Ureter (tissue), 1 donor: Measurements from ENCODE around the gene GPR78. TPM values are rescaled to one million over a fixed set of nuclear protein-coding genes. Genes with fewer than 3 reads are reported as not detected.

ENCODE experiments used
- DNase-seq: peaks from one replicate; pipeline ENCODE4 v3.0.0-alpha.2; 2020; ENCODE audit warnings: low spot score
- total RNA-seq: library from RNA; stranded (reverse); gene quantifications from one replicate; pipeline ENCODE4 v1.2.4, GENCODE V29; 2023
- donor health status: DM: yes; HTN: yes; CAD: no.

The GPR78 gene
- total RNA-seq, 1 donor from 2014 or later = 1.4 TPM

DNA sequence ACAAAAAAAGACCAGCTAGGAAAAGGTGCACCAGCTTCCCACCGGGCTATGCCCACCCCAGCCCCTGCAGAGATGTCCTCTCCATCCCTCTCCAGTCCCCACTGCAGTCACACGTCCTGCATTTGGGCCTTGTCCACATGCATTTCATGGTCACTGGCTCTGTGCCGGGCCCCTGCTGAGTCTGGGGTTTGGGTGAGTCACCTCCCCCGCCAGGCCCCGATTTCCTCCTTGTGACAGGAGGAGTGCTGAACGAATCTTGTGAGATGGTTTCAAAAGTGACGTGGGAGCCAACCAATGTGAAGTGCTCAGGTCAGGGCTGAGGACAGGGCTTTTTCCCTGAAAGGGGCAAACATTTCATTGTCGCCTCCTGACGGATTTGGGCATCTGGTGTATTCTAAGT, 19.5 kb downstream of the GPR78 start:
- no peak for DNase-seq

DNA sequence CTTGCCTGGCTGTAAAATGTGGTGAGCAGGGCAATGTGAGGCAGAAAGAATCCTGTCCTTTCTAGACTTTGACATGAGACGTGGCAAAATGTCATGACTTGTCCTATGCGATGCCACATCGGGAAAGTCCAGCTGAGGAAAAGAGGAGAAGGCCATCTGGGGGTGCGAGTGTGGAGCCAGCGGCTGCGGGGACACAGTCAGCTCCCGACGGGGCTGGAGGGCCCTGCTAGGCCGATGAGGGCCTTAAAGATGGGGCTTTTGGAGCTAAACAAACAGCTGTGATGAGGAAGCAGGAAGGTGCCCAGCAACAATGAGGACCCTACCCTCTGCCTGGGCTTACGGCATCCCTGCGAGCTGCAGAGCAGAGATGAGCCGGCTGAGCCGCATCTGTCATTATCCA, 20.1 kb downstream of the GPR78 start:
- DNase-seq = no peak

DNA sequence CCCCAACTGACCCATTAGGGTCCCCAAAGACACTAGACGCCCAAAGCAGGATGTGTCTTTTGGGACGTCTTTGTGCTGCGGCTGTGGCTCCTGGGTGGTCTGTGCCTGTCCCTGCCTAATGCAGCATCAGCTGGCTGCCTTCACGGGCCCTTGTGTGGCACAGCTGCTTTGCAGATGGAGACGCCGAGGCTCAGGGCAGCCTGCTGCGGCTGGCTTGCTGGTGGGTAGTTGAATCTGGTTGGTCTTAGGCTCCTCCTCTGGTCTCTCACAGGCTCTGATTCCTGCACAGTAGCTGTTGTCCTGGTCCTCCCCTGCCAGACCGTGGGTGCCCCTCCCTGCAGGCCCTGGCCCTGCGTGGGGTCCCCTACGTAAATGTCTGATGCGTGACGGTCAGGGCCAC, 20.5 kb downstream of the GPR78 start:
- no peak for DNase-seq

DNA sequence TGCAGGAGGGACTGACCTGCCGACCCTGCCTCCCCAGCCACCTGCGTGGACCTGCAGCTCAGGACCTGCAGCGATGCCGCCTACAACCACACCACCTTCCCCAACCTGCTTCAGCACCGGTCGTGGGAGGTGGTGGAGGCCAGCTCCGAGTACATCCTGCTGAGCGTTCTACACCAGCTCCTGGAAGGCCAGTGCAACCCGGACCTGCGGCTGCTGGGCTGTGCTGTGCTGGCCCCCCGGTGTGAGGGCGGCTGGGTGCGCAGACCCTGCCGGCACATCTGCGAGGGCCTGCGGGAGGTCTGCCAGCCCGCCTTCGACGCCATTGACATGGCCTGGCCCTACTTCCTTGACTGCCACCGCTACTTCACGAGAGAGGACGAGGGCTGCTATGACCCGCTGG, 20.9 kb downstream of the GPR78 start:
- no peak for DNase-seq

DNA sequence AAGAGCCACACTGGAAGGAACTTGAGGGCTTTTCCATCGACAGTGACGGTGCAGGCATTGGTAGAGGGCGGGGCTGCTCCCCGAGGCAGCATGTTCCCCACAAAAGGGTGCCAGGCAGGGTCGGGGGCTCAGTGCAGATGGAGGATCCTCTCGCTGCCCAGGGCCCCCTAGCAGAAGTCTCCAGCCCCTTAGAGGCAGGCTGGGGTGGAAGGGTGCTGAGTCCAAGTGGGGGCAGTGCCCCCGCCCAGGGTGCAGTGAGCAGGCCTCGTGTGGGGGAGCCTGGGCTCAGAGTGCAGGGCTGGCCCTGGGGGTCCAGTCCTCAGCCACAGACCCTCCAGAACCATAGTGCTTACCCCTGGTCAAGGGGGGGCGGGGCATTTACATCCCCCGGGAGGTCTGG, 21.4 kb downstream of the GPR78 start:
- DNase-seq = no peak

DNA sequence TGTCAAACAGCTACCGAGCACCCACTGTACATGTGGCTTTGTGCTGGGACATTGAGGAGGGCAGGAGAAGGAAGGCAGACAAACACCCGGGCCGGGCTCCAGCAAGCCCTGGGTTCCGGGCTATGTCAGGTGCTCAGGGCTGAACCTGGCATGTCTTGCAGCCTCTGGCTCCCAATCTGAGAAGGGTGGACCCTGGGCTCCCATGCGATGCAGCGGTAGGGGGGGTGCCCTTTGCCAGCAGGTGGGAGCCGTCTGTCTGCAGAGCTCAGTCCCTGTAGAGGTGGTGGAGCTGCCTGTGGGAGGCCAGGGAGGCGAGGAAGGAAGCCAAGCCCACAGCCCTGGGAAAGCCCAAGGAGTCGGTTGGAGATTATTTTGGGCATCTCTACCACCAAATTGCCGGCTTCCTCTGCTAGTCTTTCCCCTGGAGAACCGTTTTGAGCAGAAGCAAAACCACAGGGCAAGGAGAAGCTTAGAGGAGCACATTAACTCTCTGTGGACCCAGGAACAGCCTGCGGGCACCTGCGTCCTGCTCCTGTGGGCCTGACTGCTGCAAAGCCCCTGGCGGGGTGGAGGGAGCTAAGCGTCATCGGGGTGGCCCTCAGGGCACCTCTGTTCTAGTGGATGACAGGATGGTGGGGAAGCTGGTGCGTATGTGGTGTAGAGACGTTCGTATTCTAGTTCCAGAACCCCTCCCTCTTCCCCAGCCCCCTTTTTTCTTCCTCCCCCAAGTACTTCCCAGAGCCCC, 22.7 kb downstream of the GPR78 start:
- DNase-seq = no peak

DNA sequence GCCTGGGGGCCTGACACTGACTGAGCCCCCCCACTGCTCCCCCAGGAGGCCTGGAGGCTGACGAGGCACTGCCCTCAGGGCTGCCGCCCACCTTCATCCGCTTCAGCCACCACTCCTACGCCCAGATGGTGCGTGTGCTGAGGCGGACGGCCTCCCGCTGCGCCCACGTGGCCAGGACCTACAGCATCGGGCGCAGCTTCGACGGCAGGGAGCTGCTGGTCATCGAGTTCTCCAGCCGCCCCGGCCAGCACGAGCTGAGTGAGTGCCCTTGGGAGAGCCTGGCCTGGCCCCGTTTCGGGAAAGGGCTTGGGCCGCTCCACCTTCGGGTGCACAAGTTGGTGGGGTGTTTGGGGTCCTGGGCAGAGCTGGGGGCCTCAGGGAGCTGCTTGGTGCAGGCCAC, 23.7 kb downstream of the GPR78 start:
- no peak for DNase-seq

DNA sequence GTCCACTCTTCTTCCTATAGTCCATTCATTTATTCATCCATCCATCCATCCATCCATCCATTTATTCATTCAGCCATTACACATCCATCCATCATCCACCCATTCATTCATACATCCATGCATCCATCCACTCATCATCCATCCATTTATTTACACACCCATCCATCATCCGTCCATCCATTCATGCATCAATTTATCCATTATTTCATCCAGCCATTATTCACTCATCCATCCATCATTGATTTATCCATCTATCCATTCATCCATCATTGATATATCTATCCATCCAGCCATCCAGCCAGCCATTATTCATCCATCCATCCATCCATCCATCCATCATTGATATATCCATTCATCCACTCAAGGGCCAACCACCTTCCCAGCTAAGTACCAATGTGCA, 25.1 kb downstream of the GPR78 start:
- no peak for DNase-seq

DNA sequence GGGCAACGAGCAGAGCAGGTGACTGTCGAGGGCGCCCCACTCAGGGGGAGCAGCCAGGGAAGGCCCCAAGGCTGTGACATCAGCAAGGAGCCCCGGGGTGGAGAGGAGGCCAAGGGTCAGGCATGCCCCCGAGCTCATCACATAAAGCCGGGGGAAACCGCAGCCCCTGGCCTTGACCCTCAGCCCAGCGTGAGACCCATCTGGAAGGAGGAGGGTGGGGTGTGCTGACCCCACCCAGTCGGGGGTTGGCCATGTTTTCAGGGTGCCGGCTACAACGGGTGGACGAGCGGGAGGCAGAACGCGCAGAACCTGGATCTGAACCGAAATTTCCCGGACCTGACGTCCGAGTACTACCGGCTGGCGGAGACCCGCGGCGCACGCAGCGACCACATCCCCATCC, 26.3 kb downstream of the GPR78 start:
- no peak for DNase-seq

DNA sequence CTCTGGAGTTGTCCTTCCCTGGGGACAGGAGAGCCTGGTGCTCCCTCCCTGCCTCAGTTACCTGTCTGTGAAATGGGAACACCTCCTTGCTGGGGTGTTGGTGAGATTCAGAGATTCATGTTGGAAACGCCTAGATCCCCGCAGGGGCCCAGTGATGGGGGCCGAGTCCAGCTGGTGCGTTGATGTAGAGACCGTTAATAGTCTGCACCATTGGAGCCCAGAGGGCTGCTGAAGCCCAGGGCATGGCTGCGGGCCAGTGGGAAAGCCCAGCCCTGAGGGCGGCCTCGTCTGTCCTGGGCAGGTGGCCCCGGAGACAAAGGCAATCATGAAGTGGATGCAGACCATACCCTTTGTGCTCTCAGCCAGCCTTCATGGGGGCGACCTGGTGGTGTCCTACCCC, 26.8 kb downstream of the GPR78 start:
- no peak for DNase-seq

DNA sequence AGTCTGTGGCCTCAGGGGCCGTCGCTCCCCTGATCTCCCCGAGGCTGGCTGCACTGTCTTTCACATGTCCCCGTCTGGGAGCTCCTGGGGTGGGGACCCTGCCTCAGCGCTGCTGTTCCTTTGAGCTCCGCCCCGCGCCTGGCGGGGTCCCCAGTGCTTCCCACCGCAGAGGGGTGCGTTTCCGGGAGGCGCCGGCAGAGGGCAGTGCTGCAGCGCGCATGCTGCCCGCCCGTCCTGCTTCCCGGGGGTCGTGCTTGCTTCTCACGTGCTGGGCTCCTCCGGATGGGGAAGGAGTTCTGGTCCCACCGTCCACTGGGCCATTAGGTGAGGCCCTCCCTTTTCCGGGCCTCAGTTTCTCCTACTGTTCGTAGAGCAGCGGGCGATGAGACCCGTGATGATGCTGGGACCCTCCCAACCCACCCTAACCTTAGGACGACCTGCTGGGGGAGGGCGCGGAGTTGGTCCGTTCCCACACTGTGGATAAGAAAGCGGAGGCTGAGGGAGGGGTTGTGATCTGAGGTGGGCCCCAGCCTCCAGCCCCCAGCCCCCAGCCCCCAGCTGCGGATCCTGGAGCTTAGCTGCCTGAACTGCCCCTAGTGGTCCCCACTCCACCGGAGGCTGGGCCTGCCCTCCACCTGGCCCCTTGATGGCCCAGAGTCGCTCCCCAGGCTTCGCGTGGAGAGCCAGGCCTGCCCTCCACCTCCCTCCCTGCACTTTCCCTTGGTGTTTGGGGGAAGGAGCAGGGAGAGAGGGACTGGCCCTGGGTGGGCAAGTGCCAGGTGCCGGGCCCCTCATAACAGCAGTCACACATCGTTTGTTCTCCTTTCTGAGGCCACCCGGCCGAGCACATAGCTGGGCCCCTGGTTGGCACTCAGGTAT, 27.6 kb downstream of the GPR78 start:
- DNase-seq = no peak

DNA sequence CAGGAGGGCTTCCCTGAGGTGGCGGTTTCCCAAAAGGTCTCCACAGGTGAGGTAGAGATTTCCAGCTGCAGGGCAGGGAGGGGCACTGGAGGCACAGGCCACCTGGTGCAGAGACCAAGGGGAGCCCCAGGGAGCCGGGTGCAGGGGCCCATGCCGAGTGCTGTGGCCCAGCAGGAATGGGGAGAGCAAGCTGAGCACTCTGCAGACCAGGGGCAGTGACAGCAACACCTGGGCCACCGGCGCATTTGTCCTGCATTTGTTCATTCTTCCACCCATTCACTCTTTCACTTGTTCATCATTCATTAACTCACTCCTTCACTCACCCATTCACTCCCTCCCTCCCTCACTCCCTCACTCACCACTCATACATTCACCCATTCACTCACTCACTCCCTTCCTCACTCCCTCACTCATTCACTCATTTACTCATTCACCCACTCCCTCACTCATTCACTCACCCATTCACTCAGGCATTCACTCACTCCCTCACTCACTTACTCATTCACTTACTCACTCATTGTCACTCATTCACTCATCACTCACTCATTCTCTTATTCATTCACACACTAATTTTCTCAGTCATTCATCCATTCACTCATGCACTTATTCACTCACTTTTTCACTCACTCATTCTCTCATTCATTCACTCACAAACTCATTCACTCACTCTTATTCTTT, 28.7 kb downstream of the GPR78 start:
- no peak for DNase-seq

DNA sequence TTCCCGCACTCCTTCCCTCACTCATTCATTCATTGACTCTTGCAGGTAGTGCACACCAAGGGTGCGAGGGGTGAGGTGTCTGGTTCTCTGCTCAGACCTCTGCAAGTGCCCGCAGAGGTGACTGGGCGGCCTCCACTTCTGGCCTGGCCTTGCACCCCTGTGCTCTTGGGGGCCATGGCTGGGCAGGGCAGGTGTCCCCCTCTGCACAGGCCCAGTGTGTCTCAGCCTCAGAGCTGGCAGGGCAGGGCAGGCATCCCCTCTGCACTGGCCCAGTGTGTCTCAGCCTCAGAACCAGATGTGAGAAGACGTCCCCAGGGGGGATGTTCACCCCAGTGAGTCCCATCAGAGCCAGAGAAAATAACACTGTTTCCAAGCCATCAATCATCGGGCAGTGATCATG, 29.2 kb downstream of the GPR78 start:
- no peak for DNase-seq

DNA sequence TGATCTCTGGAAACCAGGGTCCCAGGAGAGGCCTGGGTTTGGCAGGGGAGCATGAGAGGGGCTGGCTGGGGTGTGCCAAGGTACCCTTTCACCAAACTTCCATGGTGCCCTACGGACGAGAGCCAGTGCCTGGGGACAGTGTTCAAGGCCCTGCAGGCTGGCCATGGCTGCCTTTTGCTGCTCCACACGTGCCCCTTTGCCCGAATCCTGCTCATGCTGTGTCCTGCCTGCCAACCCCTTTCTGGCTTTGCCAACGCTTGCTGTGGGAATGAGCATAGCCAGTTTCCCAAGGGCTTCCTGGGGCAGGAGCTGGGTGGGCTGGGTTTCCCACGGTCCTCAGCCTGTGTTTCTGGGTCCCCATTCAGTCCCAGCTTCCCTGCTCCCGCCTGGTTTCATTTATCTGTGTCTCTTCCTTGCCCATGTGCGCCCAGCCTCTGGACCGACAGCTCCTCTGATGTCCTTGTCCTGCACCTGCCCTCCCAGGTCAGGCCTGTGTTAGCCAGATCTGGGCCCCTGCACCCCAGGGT, 29.7 kb downstream of the GPR78 start:
- DNase-seq = no peak

DNA sequence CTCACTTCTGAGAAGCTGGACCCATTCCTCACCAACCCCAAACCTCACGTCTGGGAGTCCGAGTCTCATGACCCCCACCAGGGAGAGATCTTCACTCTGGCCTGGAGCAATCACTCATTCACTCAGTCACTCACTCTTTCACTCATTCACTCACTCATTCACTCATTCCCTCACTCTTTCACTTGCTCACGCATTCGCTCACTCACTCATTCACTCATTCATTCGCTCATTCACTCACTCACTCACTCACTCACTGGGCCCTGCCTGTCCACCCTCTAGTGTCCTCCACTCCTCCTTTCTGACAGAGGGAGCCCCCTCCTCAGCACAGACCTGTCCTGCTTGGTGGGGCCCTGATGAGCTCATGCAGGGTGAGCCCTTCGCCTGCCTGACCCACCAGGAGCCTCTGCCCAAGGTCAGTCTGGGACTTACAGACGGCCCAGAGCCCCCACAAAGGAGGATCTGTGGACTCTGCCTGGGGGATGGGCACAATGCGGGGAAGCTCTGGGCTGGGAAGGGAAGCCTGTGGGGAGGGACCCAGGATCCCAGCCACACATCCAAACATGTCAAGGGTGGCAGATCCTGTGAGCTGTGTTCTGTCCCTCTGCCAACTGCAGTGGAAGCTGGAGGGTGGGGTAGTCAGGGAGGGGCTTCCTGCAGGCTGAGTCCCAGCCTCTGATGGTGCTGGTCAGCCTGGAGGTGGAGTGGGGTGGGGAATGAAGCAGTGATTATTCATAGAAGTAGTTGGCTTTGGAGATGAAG, 30.8 kb downstream of the GPR78 start:
- no peak for DNase-seq

DNA sequence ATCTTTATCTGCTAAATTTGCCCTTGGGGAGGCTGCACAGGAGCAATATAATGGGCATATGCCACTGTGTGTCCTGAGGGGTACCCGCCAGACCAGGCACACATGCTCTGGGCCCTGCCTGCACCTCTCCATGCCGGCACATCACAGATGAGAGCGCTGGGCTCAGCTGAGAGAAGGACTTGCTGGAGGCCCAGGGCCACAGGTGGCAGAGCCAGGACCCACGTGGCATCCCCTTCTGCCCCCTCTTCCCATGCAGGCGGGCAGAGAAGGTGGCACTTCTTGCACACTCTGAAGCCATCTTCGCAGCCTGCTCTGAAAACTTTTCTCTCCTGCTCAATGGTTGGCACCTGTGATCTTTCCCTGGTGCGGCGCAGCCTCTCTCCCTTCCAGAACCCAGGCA, 32.5 kb downstream of the GPR78 start:
- no peak for DNase-seq

DNA sequence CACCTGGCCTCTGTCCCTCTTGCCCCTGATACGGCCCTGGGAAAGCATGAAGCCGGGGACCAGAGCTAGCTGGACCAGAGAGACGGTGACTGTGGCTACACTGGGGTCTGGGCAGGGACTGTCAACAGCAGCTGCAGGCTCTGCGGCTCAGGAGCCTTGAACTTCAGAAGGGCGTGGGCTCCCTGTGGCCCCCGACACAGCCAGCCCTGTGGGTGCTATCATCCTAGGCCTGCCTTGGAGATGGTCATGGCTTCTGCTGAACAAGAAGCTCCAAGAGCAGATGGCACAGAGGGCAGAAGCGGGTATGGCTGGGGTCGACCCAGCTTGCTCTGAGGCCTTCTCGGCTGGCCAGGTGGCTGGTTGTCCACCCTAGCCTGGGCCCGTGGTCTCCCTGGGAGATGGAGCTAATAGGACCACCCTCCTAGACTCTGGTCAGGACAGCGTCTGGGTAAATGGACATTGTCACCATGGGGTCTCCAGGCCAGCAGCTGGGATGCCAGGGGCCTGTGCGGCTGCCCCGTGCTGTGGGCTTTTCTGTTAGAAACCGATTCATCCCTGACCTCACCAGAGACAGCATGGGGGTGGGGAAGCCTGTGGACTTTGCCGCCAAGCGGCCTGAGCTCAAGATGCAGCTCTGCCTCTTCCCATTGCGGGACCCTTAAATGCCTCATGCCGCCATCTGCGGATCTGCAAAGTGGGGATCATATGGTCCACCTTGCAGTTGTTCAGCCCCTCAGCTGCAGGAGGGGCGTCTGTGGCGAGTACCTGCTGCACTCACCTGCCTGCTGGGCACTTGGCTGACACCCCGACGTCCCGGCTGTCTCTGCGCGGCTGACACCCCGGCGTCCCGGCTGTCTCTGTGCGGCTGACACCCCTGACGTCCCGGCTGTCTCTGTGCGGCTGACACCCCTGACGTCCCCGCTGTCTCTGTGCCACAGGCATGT, 33.5 kb downstream of the GPR78 start:
- DNase-seq = no peak

DNA sequence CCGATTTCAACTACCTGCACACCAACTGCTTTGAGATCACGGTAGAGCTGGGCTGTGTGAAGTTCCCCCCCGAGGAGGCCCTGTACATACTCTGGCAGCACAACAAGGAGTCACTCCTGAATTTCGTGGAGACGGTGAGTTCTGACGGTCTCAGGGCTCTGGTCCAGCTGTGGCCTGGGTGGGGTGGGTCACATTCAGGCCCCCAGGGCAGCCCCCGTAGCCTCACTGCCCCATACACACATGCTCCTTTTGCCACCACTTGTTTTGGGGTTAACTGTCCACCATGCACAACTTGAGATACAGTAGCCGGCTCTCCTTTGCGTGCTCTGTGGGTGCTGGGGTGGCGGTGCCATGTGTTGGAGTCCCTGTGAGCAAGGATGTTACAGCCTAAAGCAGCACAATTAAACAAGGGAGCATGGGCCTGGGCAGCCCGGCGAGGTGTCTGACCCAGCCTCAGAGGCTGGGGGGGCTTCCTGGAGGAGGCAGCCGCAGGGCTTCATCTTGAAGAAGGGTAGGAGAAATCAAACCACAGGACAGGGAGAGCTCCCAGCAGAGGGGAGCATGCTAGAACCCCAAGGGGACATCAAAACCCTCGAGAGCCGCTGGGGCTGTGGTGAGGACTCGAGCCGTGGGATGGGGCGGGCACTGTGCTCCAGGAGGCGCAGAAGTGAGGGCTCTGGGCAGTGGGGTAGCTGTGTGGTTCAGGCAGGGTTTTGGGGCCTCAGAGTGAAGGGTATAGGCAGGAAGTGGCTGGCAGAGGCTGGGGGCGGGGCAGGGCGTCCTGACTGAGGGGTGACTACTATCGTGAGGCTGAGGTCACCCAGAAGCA, 34.4 kb downstream of the GPR78 start:
- no peak for DNase-seq

DNA sequence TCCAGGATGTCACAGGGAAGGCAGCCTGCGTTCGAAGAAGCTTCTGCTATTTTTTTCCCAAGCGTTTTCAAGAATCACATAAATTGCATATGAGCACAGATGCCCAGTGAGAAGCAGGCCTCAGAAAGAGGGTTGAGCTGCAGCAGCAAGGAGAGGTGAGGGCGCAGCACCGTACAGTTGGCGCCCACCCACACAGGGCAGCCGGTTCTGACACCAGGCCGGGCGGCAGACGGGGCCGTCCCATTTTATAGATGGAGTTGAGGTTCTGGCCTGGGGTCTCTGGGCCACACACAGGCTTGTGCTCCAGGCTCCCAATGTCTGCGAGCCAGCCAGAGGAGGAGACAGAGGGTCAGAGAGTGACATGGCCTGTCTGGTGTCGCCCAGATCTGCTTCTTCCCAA, 35.2 kb downstream of the GPR78 start:
- DNase-seq = no peak
